GM18861 (cell line): ENCODE results near the gene RPP25L.

Experiments
- ATAC-seq: cut with Tn5 transposase; IDR thresholded peaks from one replicate; pipeline ENCODE4 v1.9.1; 2021; ENCODE audit not compliant: unreplicated experiment

Gene RPP25L

GRCh38 chr9:34585946-34586669, 25.8 kb downstream of the RPP25L start:
- ATAC-seq, result no peak

- ATAC-seq, result no peak
Observed at GRCh38 chr9:34584970-34585369, 26.9 kb downstream of the RPP25L start.

- ATAC-seq, result no peak
Observed at GRCh38 chr9:34582787-34583186, 29.1 kb downstream of the RPP25L start.

- no peak for ATAC-seq
Observed at GRCh38 chr9:34581318-34581717, 30.6 kb downstream of the RPP25L start.

GRCh38 chr9:34580358-34580757, 31.5 kb downstream of the RPP25L start:
- ATAC-seq, result no peak

GRCh38 chr9:34579808-34580163, 32.1 kb downstream of the RPP25L start:
- no peak for ATAC-seq

- no peak for ATAC-seq
Observed at GRCh38 chr9:34579104-34579807, 32.6 kb downstream of the RPP25L start.

- no peak for ATAC-seq
Observed at GRCh38 chr9:34578241-34579103, 33.4 kb downstream of the RPP25L start.

GRCh38 chr9:34577400-34578240, 34.3 kb downstream of the RPP25L start:
- ATAC-seq, result no peak

GRCh38 chr9:34576597-34577399, 35.1 kb downstream of the RPP25L start:
- no peak for ATAC-seq

- no peak for ATAC-seq
Observed at GRCh38 chr9:34575862-34576596, 35.9 kb downstream of the RPP25L start.

GRCh38 chr9:34575241-34575640, 36.7 kb downstream of the RPP25L start:
- no peak for ATAC-seq

GRCh38 chr9:34574571-34574970, 37.3 kb downstream of the RPP25L start:
- no peak for ATAC-seq

- no peak for ATAC-seq
Observed at GRCh38 chr9:34573599-34574325, 38.1 kb downstream of the RPP25L start.

GRCh38 chr9:34572628-34573027, 39.3 kb downstream of the RPP25L start:
- no peak for ATAC-seq

GRCh38 chr9:34572092-34572491, 39.8 kb downstream of the RPP25L start:
- ATAC-seq, result no peak

GRCh38 chr9:34571481-34571810, 40.5 kb downstream of the RPP25L start:
- ATAC-seq, result no peak

GRCh38 chr9:34570809-34571480, 41.0 kb downstream of the RPP25L start:
- no peak for ATAC-seq
